CD4-positive, alpha-beta memory T cell (primary cell): Measurements from ENCODE around the gene ANO6. TPM values are rescaled to one million over a fixed set of nuclear protein-coding genes. Genes with fewer than 3 reads are reported as not detected.

ENCODE experiments used
- CTCF ChIA-PET: fragments of 350-600 bp; sonication (Branson Sonifier 250); formaldehyde crosslinking; loops from one replicate; lab custom pipeline; 2021; ENCODE audit warnings: inconsistent platforms; ENCODE audit not compliant: partially characterized antibody; lab: Charles Lee
- POLR2A ChIA-PET: fragments of 350-600 bp; sonication (Branson Sonifier 250); formaldehyde crosslinking; loops from one replicate; lab custom pipeline; 2021; ENCODE audit not compliant: partially characterized antibody; lab: Charles Lee
- DNase-seq, 5 donors: peaks; one replicate each; pipeline versions ENCODE4 v3.0.0 to v3.0.0-alpha.2; 2020 to 2022; ENCODE audit warnings: mixed read lengths in 1 of 5
- H3K27ac ChIP-seq: one replicate; pipeline ENCODE4 v1.7.0; 2013; ENCODE audit warnings: low read depth, low read length
- H3K27me3 ChIP-seq: 2 replicates; pipeline ENCODE4 v1.7.0; 2013; ENCODE audit warnings: mild to moderate bottlenecking, low read length, moderate library complexity; ENCODE audit not compliant: insufficient read depth
- H3K36me3 ChIP-seq: 2 replicates; pipeline ENCODE4 v1.7.0; 2013; ENCODE audit warnings: mild to moderate bottlenecking, low read length, moderate library complexity; ENCODE audit not compliant: insufficient read depth
- H3K4me1 ChIP-seq: 2 replicates; pipeline ENCODE4 v1.7.0; 2013; ENCODE audit warnings: mild to moderate bottlenecking, low read length, moderate library complexity; ENCODE audit not compliant: insufficient read depth
- H3K4me3 ChIP-seq, 2 donors: one replicate each; pipeline ENCODE4 v1.7.0; 2013; ENCODE audit warnings: low read length in 2 of 2, mild to moderate bottlenecking in 1 of 2
- H3K9me3 ChIP-seq, 2 donors: one replicate each; pipeline ENCODE4 v1.7.0; 2013; ENCODE audit warnings: low read length in 2 of 2, control low read depth in 1 of 2; ENCODE audit not compliant: control insufficient read depth in 1 of 2
- H3K27ac Mint-ChIP-seq, 7 donors: one replicate each; pipeline ENCODE4 v1.8.0; 2020 to 2021; ENCODE audit warnings: mixed read lengths in 7 of 7, mild to moderate bottlenecking in 6 of 7, inconsistent platforms in 3 of 7, moderate library complexity in 3 of 7
- H3K27me3 Mint-ChIP-seq, 2 donors: one replicate each; pipeline ENCODE4 v1.8.0; 2020 to 2021; ENCODE audit warnings: mixed read lengths in 2 of 2
- H3K36me3 Mint-ChIP-seq, 2 donors: one replicate each; pipeline ENCODE4 v1.8.0; 2020 to 2021; ENCODE audit warnings: mixed read lengths in 2 of 2, inconsistent platforms in 1 of 2, mild to moderate bottlenecking in 1 of 2
- H3K4me1 Mint-ChIP-seq, 4 donors: one replicate each; pipeline ENCODE4 v1.8.0; 2020 to 2021; ENCODE audit warnings: mixed read lengths in 4 of 4, mild to moderate bottlenecking in 1 of 4
- H3K4me3 Mint-ChIP-seq, 8 donors: one replicate each; pipeline ENCODE4 v1.8.0; 2020 to 2021; ENCODE audit warnings: mixed read lengths in 8 of 8, mild to moderate bottlenecking in 7 of 8, moderate library complexity in 6 of 8, inconsistent platforms in 3 of 8
- H3K9me3 Mint-ChIP-seq, 8 donors: one replicate each; pipeline ENCODE4 v1.8.0; 2020 to 2021; ENCODE audit warnings: mixed read lengths in 8 of 8, mild to moderate bottlenecking in 5 of 8, inconsistent platforms in 3 of 8, moderate library complexity in 1 of 8
- intact Hi-C: fragments of 100-400 bp; cut with micrococcal nuclease; formaldehyde crosslinking; loops from one replicate; pipeline ENCODE4 v1.15.1; 2023
- polyA plus RNA-seq, 2 donors: library from polyadenylated mRNA; unstranded; fragments of 300-500 nt; fragmentation: Illumina TruSeq; gene quantifications; one replicate each; pipeline ENCODE4 v1.2.3, GENCODE V29; 2021
- total RNA-seq, 2 experiments: library from RNA; stranded (reverse); gene quantifications; one replicate each; pipeline ENCODE4 v1.2.3, GENCODE V29; 2021

Gene ANO6
- total and polyA plus RNA-seq, 4 experiments from 2014 or later: 25.3 to 36.5 (median 31.0) TPM

DNA sequence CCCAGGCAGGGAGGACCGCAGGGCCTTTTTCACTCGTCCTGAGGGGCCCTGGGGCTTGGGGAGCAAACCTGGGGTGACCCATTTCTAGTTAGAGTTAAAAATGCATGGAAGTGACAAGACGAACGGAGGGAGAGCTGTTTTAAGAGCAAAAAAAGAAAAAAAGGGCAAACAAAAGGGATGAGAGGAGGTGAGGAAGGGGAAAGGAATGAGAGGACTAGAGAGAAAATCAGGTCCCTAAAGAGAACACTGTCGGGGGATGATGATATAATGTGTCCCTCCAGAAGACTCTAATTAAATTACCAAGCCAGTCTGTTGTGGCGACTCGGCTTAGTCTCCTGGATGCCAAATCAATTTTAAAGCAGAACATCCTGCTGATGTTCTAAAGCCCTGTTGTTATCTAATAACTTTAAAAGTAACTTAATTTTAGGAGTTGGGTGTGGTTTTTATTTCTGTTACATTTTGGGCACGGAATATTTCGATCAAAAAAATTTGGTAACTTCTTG, 1.1 kb downstream of the ANO6 start:
- intact Hi-C loops: loop anchor here (5.0 to 10.0 kb wide), 2 partner anchors 1155 to 1462 kb away; partner anchors contain the start of genes IRAK4, PUS7L and SLC38A2
- peak overlapping the region; percentile 43 to 94 for H3K4me3 ChIP-seq
- no peaks in the 10 kb centered on the region for H3K27me3 ChIP-seq
- no peaks in the 10 kb centered on the region for H3K9me3 ChIP-seq
- Mint-ChIP-seq H3K9me3 (peaks cover 0 to 2% (median 0%) of the 10 kb centered on the region in 8 donors), H3K36me3 (peaks cover 0 to 9% of the 10 kb centered on the region in 2 donors), H3K27me3 (no peaks in the 10 kb centered on the region), H3K4me1 (peaks cover 38 to 78% (median 56%) of the 10 kb centered on the region in 4 donors), H3K27ac (peak overlapping the region; percentile 81 to 96 (median 89)), H3K4me3 (peak overlapping the region; percentile 89 to 98 (median 94))
- H3K27ac ChIP-seq: peak overlapping the region; percentile 69
- no peaks in the 10 kb centered on the region for H3K36me3 ChIP-seq
- no peak for DNase-seq
- POLR2A ChIA-PET: interaction anchor here (1.0 to 3.2 kb wide), 8 partner anchors 8 to 510 kb away, joined by 3 to 20 read pairs (median 6); no protein-coding TSS in a partner anchor
- CTCF ChIA-PET: interaction anchor here (0.6 to 3.8 kb wide), 7 partner anchors 12 to 172 kb away, joined by 3 to 25 read pairs (median 4); no protein-coding TSS in a partner anchor
- H3K4me1 ChIP-seq: peaks cover 51% of the 10 kb centered on the region

- no peak for DNase-seq
- Mint-ChIP-seq H3K9me3 (peaks cover 0 to 2% (median 0%) of the 10 kb centered on the region in 8 donors), H3K36me3 (peaks cover 3 to 9% of the 10 kb centered on the region in 2 donors), H3K4me3 (peak overlapping the region; percentile 89 to 98 (median 94)), H3K4me1 (peaks cover 43 to 80% (median 57%) of the 10 kb centered on the region in 4 donors), H3K27me3 (no peaks in the 10 kb centered on the region), H3K27ac (peak overlapping the region in 5 of 7 donors; percentile 16 to 81 (median 54))
- no peaks in the 10 kb centered on the region for H3K9me3 ChIP-seq
- no peak overlapping the region for H3K4me3 ChIP-seq
- POLR2A ChIA-PET: interaction anchor here (1.6 to 3.2 kb wide), 2 partner anchors 27 to 509 kb away, joined by 3 to 20 read pairs; no protein-coding TSS in a partner anchor
- H3K27ac ChIP-seq: no peak overlapping the region
- CTCF ChIA-PET: interaction anchor here (1.1 to 3.8 kb wide), 5 partner anchors 11 to 45 kb away, joined by 3 to 24 read pairs (median 4); no protein-coding TSS in a partner anchor
- H3K4me1 ChIP-seq: peaks cover 51% of the 10 kb centered on the region
- intact Hi-C loops: loop anchor here (5.0 to 10.0 kb wide), 2 partner anchors 1154 to 1463 kb away; partner anchors contain the start of genes IRAK4, PUS7L and SLC38A2
- no peaks in the 10 kb centered on the region for H3K27me3 ChIP-seq
- no peaks in the 10 kb centered on the region for H3K36me3 ChIP-seq
These were observed 2.0 kb downstream of the ANO6 start for GRCh38 chr12:45217846-45218245.

GRCh38 chr12:45219621-45220020, 3.7 kb downstream of the ANO6 start:
- DNase-seq: no peak
- no peaks in the 10 kb centered on the region for H3K9me3 ChIP-seq
- Mint-ChIP-seq H3K36me3 (peaks cover 3 to 9% of the 10 kb centered on the region in 2 donors), H3K4me1 (peaks cover 41 to 80% (median 57%) of the 10 kb centered on the region in 4 donors), H3K27me3 (no peaks in the 10 kb centered on the region), H3K9me3 (peaks cover 0 to 2% (median 0%) of the 10 kb centered on the region in 8 donors), H3K27ac (peak overlapping the region in 1 of 7 donors; percentile 53), H3K4me3 (peak overlapping the region in 2 of 8 donors; percentile 26 to 35)
- peaks cover 46% of the 10 kb centered on the region for H3K4me1 ChIP-seq
- H3K36me3 ChIP-seq: no peaks in the 10 kb centered on the region
- H3K27ac ChIP-seq: no peak overlapping the region
- intact Hi-C loops: loop anchor here (5.0 to 10.0 kb wide), 2 partner anchors 1153 to 1465 kb away; partner anchors contain the start of genes IRAK4, PUS7L and SLC38A2
- no peaks in the 10 kb centered on the region for H3K27me3 ChIP-seq
- ChIA-PET CTCF (no interaction called here), POLR2A (interaction anchor here (0.6 kb wide), 1 partner anchor 528 kb away, joined by 4 read pairs; no protein-coding TSS in a partner anchor)
- no peak overlapping the region for H3K4me3 ChIP-seq

GRCh38 chr12:45220363-45220931, 4.6 kb downstream of the ANO6 start:
- DNase-seq: no peak
- Histone ChIP-seq H3K9me3 (no peaks in the 10 kb centered on the region), H3K27ac (no peak overlapping the region), H3K27me3 (no peaks in the 10 kb centered on the region), H3K4me1 (peaks cover 42% of the 10 kb centered on the region), H3K4me3 (no peak overlapping the region), H3K36me3 (no peaks in the 10 kb centered on the region)
- Mint-ChIP-seq H3K36me3 (peaks cover 3 to 6% of the 10 kb centered on the region in 2 donors), H3K9me3 (no peaks in the 10 kb centered on the region), H3K4me1 (peaks cover 39 to 72% (median 55%) of the 10 kb centered on the region in 4 donors), H3K27me3 (no peaks in the 10 kb centered on the region), H3K4me3 (peak overlapping the region in 1 of 8 donors; percentile 35), H3K27ac (no peak overlapping the region)
- ChIA-PET POLR2A (no interaction called here), CTCF (interaction anchor here (0.9 to 1.5 kb wide), 3 partner anchors 37 to 50 kb away, joined by 3 read pairs; no protein-coding TSS in a partner anchor)
- intact Hi-C loops: no loop called here

GRCh38 chr12:45220969-45221368, 5.1 kb downstream of the ANO6 start:
- intact Hi-C loops: no loop called here
- Mint-ChIP-seq H3K27me3 (no peaks in the 10 kb centered on the region), H3K36me3 (peaks cover 2 to 3% of the 10 kb centered on the region in 2 donors), H3K4me1 (peaks cover 39 to 72% (median 57%) of the 10 kb centered on the region in 4 donors), H3K9me3 (no peaks in the 10 kb centered on the region), H3K4me3 (peak overlapping the region in 2 of 8 donors; percentile 3 to 5), H3K27ac (peak overlapping the region in 2 of 7 donors; percentile 41 to 74)
- ChIA-PET CTCF (interaction anchor here (0.9 to 1.5 kb wide), 5 partner anchors 17 to 50 kb away, joined by 3 read pairs; no protein-coding TSS in a partner anchor), POLR2A (no interaction called here)
- no peak overlapping the region for H3K27ac ChIP-seq
- no peak overlapping the region for H3K4me3 ChIP-seq
- DNase-seq: no peak
- no peaks in the 10 kb centered on the region for H3K27me3 ChIP-seq
- H3K4me1 ChIP-seq: peaks cover 42% of the 10 kb centered on the region
- H3K36me3 ChIP-seq: no peaks in the 10 kb centered on the region
- no peaks in the 10 kb centered on the region for H3K9me3 ChIP-seq

GRCh38 chr12:45223868-45224267, 8.0 kb downstream of the ANO6 start:
- Mint-ChIP-seq H3K9me3 (no peaks in the 10 kb centered on the region), H3K36me3 (peaks cover 10 to 14% of the 10 kb centered on the region in 2 donors), H3K27ac (no peak overlapping the region), H3K4me3 (no peak overlapping the region), H3K27me3 (no peaks in the 10 kb centered on the region), H3K4me1 (peaks cover 37 to 61% (median 46%) of the 10 kb centered on the region in 4 donors)
- Histone ChIP-seq H3K4me1 (peaks cover 20% of the 10 kb centered on the region), H3K4me3 (no peak overlapping the region), H3K9me3 (no peaks in the 10 kb centered on the region), H3K36me3 (peaks cover 5% of the 10 kb centered on the region), H3K27me3 (no peaks in the 10 kb centered on the region), H3K27ac (no peak overlapping the region)
- ChIA-PET CTCF (interaction anchor here (0.6 to 1.0 kb wide), 2 partner anchors 8 to 26 kb away, joined by 3 read pairs; partner anchors contain the start of gene ANO6), POLR2A (no interaction called here)
- intact Hi-C loops: no loop called here
- DNase-seq: no peak
